Ovary (tissue), 3 donors: ENCODE results near the gene NCKIPSD.

Source experiments
- CTCF ChIP-seq, 3 donors: fragments of 450-650 bp in 2 of 3; fragments of 200-600 bp in 1 of 3; IDR thresholded peaks; one replicate each; pipeline versions ENCODE4 v1.5.1 to v1.8.0; 2016 to 2022; ENCODE audit warnings: antibody characterized with exemption in 3 of 3, mild to moderate bottlenecking in 1 of 3
- EP300 ChIP-seq: sonication (generic); formaldehyde crosslinking; IDR thresholded peaks from one replicate; pipeline ENCODE4 v1.6.1; 2017; ENCODE audit warnings: antibody characterized with exemption
- donor health status: DM: no; HTN: no; CAD: no.

GRCh38 chr3:48695393-48695753 is 9.7 kb upstream of the NCKIPSD start:
- TF ChIP-seq CTCF (IDR thresholded peaks at IDR 0.05) (no peak), EP300 (no peak)
